HepG2 (cell line): ENCODE measurements around the gene SESN3. TPM values are rescaled to one million over a fixed set of nuclear protein-coding genes. Genes with fewer than 3 reads are reported as not detected.

Source experiments
- ATAC-seq: fragments of 200-7000 bp; cut with Tn5 transposase; 3 replicates; pipeline ENCODE4 v1.9.1; 2020; ENCODE audit warnings: mild to moderate bottlenecking, moderate library complexity
- BruUV-seq: library from RNA; stranded (reverse); fragments of 400-500 nt; replicated peaks from 2 replicates; lab custom pipeline; 2021; lab: Mats Ljungman, UMichigan
- CTCF ChIA-PET: fragments of 300-600 bp; formaldehyde crosslinking; extraction: SDS; loops from one replicate; lab custom pipeline; 2021; ENCODE audit warnings: low total read pairs, inconsistent platforms, low intra/inter-chr PET ratio; lab: Yijun Ruan, JAX
- POLR2A ChIA-PET: fragments of 350-600 bp; sonication (Branson Sonifier 250); formaldehyde crosslinking; loops from one replicate; lab custom pipeline; 2020; ENCODE audit warnings: antibody characterized with exemption, inconsistent platforms; lab: Yijun Ruan, JAX
- DNase-seq: peaks from one replicate; pipeline ENCODE4 v3.0.0-alpha.2; 2015; ENCODE audit warnings: low spot score
- FAIRE-seq: peaks from 3 replicates; lab custom pipeline; 2011; peaks lifted over from hg19 to GRCh38; lab: Jason Lieb, UNC
- H2AFZ ChIP-seq: one replicate; pipeline ENCODE4 v1.6.1; 2011; ENCODE audit warnings: low read length, inconsistent platforms
- H3K27ac ChIP-seq: fragments of 300-600 bp; 3 replicates; pipeline ENCODE4 v1.8.0; 2011; ENCODE audit warnings: mixed run types, mild to moderate bottlenecking, mixed read lengths, low read length, inconsistent platforms; ENCODE audit not compliant: insufficient read depth; ENCODE audit errors: extremely low read length
- H3K27me3 ChIP-seq, 2 experiments: fragments of 200-600 bp in 1 of 2; 2 replicates in 1 of 2; 3 replicates in 1 of 2; pipeline versions ENCODE4 v1.6.0 to v1.8.0; 2011; ENCODE audit warnings: low read length in 2 of 2, mild to moderate bottlenecking in 2 of 2, moderate library complexity in 2 of 2, inconsistent platforms in 1 of 2; ENCODE audit not compliant: insufficient read depth in 2 of 2, control insufficient read depth in 1 of 2
- H3K36me3 ChIP-seq, 2 experiments: fragments of 200-600 bp in 1 of 2; replicated peaks in 1 of 2; 2 replicates in 1 of 2; 3 replicates in 1 of 2; pipeline versions ENCODE4 v1.5.1 to v1.8.0; 2011; ENCODE audit warnings: low read length in 2 of 2, inconsistent platforms in 1 of 2; ENCODE audit not compliant: insufficient read depth in 2 of 2, control insufficient read depth in 1 of 2
- H3K4me1 ChIP-seq: 2 replicates; pipeline ENCODE4 v1.5.1; 2012; ENCODE audit warnings: low read length, inconsistent platforms; ENCODE audit not compliant: insufficient read depth
- H3K4me2 ChIP-seq: 2 replicates; pipeline ENCODE4 v1.6.0; 2011; ENCODE audit warnings: low read depth, low read length, inconsistent platforms
- H3K4me3 ChIP-seq, 3 experiments: fragments of 200-600 bp in 1 of 3; sonication (generic), shearing (Covaris generic) in 1 of 3; replicated peaks in 1 of 3; 2 replicates each; pipeline ENCODE4 v1.5.1; 2011 to 2016; ENCODE audit warnings: low read length in 3 of 3, inconsistent platforms in 2 of 3, low read depth in 2 of 3, mild to moderate bottlenecking in 2 of 3, control low read depth in 1 of 3, mixed read lengths in 1 of 3; ENCODE audit not compliant: insufficient read depth in 1 of 3
- H3K79me2 ChIP-seq: one replicate; pipeline ENCODE4 v1.6.1; 2011; ENCODE audit warnings: low read length, inconsistent platforms; ENCODE audit not compliant: insufficient read depth
- H3K9ac ChIP-seq: 2 replicates; pipeline ENCODE4 v1.6.0; 2011; ENCODE audit warnings: mild to moderate bottlenecking, low read depth, low read length, inconsistent platforms; ENCODE audit not compliant: insufficient read depth
- H3K9me3 ChIP-seq: 2 replicates; pipeline ENCODE4 v1.5.1; 2012; ENCODE audit warnings: mild to moderate bottlenecking, low read length
- H4K20me1 ChIP-seq: 2 replicates; pipeline ENCODE4 v1.6.0; 2011; ENCODE audit warnings: inconsistent platforms, mild to moderate bottlenecking, low read length, moderate library complexity; ENCODE audit not compliant: insufficient read depth
- FOSL1 ChIP-seq: sonication (generic); formaldehyde crosslinking; IDR thresholded peaks from 2 replicates; pipeline ENCODE4 v1.9.0; 2021; ENCODE audit warnings: missing genetic modification reagents, borderline replicate concordance
- FOXJ3 ChIP-seq: sonication (generic); formaldehyde crosslinking; IDR thresholded peaks from 2 replicates; pipeline ENCODE4 v1.4.0; 2020; ENCODE audit warnings: missing genetic modification reagents, mild to moderate bottlenecking, borderline replicate concordance
- HNF1A ChIP-seq, 2 experiments: sonication (generic) in 1 of 2; formaldehyde crosslinking in 1 of 2; IDR thresholded peaks; 2 replicates each; pipeline versions ENCODE4 v1.4.0 to v1.6.1; 2016 to 2020; ENCODE audit warnings: borderline replicate concordance in 1 of 2, low read depth in 1 of 2, mild to moderate bottlenecking in 1 of 2, missing genetic modification reagents in 1 of 2
- MYPOP ChIP-seq: sonication (generic); formaldehyde crosslinking; IDR thresholded peaks from 2 replicates; pipeline ENCODE4 v1.8.1; 2023; ENCODE audit warnings: mild to moderate bottlenecking, moderate library complexity, missing genetic modification reagents
- NFAT5 ChIP-seq: sonication (generic); formaldehyde crosslinking; IDR thresholded peaks from 2 replicates; pipeline ENCODE4 v1.4.0; 2020; ENCODE audit warnings: missing genetic modification reagents
- POGZ ChIP-seq: sonication (generic); formaldehyde crosslinking; IDR thresholded peaks from 2 replicates; pipeline ENCODE4 v1.4.0; 2020; ENCODE audit warnings: mild to moderate bottlenecking, missing genetic modification reagents
- SIX1 ChIP-seq: sonication (generic); formaldehyde crosslinking; IDR thresholded peaks from 2 replicates; pipeline ENCODE4 v1.4.0; 2020; ENCODE audit warnings: missing genetic modification reagents, borderline replicate concordance
- YY1 ChIP-seq: IDR thresholded peaks from 2 replicates; pipeline ENCODE4 v1.6.1; 2011; ENCODE audit warnings: low read length, low read depth, moderate library complexity, mild to moderate bottlenecking; ENCODE audit not compliant: insufficient read depth, insufficient replicate concordance
- ZNF10 ChIP-seq: sonication (generic); formaldehyde crosslinking; IDR thresholded peaks from 2 replicates; pipeline ENCODE4 v1.4.0; 2020; ENCODE audit warnings: mild to moderate bottlenecking, low read depth, missing genetic modification reagents, borderline replicate concordance
- ZNF816 ChIP-seq: sonication (generic); formaldehyde crosslinking; IDR thresholded peaks from 2 replicates; pipeline ENCODE4 v1.8.0; 2022; ENCODE audit warnings: missing genetic modification reagents, mild to moderate bottlenecking, borderline replicate concordance
- ZUFSP ChIP-seq: sonication (generic); formaldehyde crosslinking; IDR thresholded peaks from 2 replicates; pipeline ENCODE4 v1.9.0; 2021; ENCODE audit warnings: missing genetic modification reagents, mild to moderate bottlenecking, borderline replicate concordance
- WGBS: methylation state at CpG from one replicate; pipeline ENCODE4 v1.1.6; 2017; ENCODE audit warnings: low lambda C conversion rate; 5-methylcytosine and 5-hydroxymethylcytosine counted together
- in situ Hi-C: cut with HindIII; loops from 2 replicates; pipeline ENCODE4 v1.10.0; 2017; ENCODE audit warnings: low pct_unique_long_range_greater_than_20kb; ENCODE audit not compliant: extremely low pct_ligation_motif_present
- intact Hi-C: fragments of 100-400 bp; cut with micrococcal nuclease; formaldehyde crosslinking; loops from one replicate; pipeline ENCODE4 v1.10.0; 2022; ENCODE audit not compliant: unreplicated experiment
- polyA plus RNA-seq, 8 experiments: library from polyadenylated mRNA; depleted of rRNA in 3 of 8; stranded (reverse) in 7 of 8; unstranded in 1 of 8; fragments of >200 nt; fragmentation: Illumina TruSeq in 4 of 8; extraction: Trizol in 4 of 8; gene quantifications; 2 replicates each; pipeline versions ENCODE4 v1.2.1 to v1.2.3, GENCODE V29; 2011 to 2016; ENCODE audit warnings: low read depth in 4 of 8, missing spikeins in 1 of 8, mixed read lengths in 1 of 8; ENCODE audit not compliant: insufficient read depth in 1 of 8
- total RNA-seq, 5 experiments: library from RNA; depleted of rRNA; stranded (reverse); fragments of >200 nt; fragmentation: Illumina TruSeq; extraction: Trizol; gene quantifications; 2 replicates each; pipeline ENCODE4 v1.2.3, GENCODE V29; 2016; ENCODE audit warnings: low read depth in 1 of 5

Gene SESN3
- total and polyA plus RNA-seq, 2 of the 13 experiments (the other 11 are each of a cell fraction or from before 2014, with no cell fraction given) = 0.53 to 0.86 TPM

- H3K4me3 ChIP-seq = no peak overlapping the region
- H3K9ac ChIP-seq = no peak overlapping the region
- no peak overlapping the region for H3K4me2 ChIP-seq
- no peaks in the 10 kb centered on the region for H3K79me2 ChIP-seq
- H3K9me3 ChIP-seq = no peaks in the 10 kb centered on the region
- FAIRE-seq (no peak), DNase-seq (no peak), ATAC-seq (no peak)
- no peaks in the 10 kb centered on the region for H4K20me1 ChIP-seq
- no peaks in the 10 kb centered on the region for H3K36me3 ChIP-seq
- in situ Hi-C loops (loop anchor here (25.0 kb wide), 1 partner anchor 523 kb away; no protein-coding TSS in a partner anchor), intact Hi-C loops (no loop called here)
- CTCF ChIA-PET = no interaction called here
- H3K4me1 ChIP-seq = no peaks in the 10 kb centered on the region
- no TSS peak for BruUV-seq
- 74% methylated on average over 6 of the region's 6 CpGs for WGBS
- H3K27me3 ChIP-seq = 0 out of 5 replicates have a peak, but pooled peaks cover 0 to 2% of the 10 kb centered on the region in 2 experiments
- H3K27ac ChIP-seq = no peak overlapping the region
- H2AFZ ChIP-seq = no peak overlapping the region
- POLR2A ChIA-PET = no interaction called here
- TF ChIP-seq YY1 (no peak), ZUFSP (CRISPR knock-in tag) (no peak), MYPOP (no peak), FOSL1 (CRISPR knock-in tag) (no peak), ZNF10 (CRISPR knock-in tag) (no peak), SIX1 (CRISPR knock-in tag) (no peak), FOXJ3 (no peak), POGZ (CRISPR knock-in tag) (no peak), ZNF816 (no peak), HNF1A (IDR thresholded peaks at IDR 0.05; ENCODE audit: low read depth) (no peak), HNF1A (CRISPR knock-in tag; IDR thresholded peaks at IDR 0.05; ENCODE audit: borderline replicate concordance) (no peak), NFAT5 (CRISPR knock-in tag) (no peak)
Measured at GRCh38 chr11:95135155-95135554, 95.8 kb downstream of the SESN3 start.
